ENCODE results near the gene C1QL1.

Gene C1QL1

DNA sequence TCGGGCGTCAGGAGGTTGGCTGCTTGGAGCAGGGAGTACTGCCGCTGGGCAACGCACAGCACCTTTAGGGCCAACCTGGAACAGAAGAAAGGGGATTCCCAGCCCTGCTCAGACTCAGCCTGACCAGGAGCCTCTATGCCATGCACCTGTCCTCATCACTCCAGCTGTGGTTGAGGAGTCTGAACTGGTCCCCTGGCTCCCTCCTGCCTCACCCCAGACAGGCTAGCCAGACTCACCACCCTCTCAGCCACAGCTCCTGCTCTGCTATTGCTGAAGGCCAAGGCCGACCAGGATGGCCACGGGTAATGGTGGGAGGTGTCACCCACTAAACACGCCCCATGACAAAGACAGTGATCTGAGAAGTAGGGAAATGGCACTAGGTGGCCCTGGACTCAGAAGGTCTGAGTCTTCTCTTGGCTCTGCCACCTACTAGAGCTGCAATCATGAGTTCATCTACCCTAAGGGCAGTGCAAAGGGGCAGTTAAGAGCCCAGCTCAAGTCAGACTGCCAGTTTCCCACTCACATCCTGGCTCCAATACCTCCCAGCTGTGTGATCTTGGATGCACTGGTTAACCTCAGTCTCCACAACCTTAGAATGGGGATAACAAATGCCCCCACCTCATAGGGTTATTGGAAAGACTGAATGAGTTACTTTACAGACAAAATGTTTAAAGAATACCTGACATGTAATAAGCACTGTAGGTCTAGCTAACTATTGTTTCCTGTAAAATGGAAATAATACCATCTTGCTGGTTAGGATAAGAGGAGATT, 39.0 kb downstream of the C1QL1 start:
- peak; percentile 58 for DNase-seq (ENCODE audit: low spot score)

DNA sequence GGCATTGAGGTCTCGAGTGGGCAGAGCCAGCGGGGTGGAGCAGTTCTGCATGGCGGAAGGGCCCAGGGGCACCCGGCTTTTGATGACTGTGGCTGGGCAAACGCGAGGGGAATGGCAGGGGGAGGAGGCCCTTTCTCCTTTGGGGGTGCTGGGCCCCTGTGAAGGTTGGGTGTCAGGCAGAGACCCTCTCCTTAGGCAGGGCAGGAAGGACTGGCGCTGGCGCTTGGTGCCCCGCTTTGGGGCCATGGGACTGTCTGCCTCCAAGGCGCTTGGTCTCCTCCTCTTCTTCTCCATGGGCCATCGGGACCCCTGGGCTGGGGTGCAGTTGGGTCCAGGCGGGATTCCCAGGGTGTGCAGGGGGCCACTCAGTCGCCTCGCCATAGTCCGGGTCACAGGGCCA, 40.0 kb downstream of the C1QL1 start:
- DNase-seq (ENCODE audit: low spot score): peak; percentile 57

DNA sequence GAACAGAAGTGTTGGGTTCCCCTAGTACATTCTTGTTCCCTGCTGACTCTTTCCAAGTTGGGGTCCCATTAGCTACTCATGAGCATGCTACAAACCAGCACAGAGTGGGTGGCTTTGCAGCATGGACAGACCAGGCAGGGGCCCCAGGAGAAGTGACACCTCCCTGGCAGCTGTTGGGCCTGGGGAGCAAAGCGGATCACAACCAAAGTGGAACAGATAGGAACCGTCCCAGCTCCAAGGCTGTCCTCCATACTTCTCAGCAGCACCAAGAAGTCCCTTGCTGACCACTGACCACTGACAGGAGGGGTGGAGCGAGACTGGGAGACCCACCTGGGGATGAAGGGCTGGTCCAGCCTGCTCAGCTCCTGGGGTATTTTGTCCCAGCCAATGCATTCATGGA, 40.4 kb downstream of the C1QL1 start:
- peak; percentile 37 for DNase-seq (ENCODE audit: low spot score)

DNA sequence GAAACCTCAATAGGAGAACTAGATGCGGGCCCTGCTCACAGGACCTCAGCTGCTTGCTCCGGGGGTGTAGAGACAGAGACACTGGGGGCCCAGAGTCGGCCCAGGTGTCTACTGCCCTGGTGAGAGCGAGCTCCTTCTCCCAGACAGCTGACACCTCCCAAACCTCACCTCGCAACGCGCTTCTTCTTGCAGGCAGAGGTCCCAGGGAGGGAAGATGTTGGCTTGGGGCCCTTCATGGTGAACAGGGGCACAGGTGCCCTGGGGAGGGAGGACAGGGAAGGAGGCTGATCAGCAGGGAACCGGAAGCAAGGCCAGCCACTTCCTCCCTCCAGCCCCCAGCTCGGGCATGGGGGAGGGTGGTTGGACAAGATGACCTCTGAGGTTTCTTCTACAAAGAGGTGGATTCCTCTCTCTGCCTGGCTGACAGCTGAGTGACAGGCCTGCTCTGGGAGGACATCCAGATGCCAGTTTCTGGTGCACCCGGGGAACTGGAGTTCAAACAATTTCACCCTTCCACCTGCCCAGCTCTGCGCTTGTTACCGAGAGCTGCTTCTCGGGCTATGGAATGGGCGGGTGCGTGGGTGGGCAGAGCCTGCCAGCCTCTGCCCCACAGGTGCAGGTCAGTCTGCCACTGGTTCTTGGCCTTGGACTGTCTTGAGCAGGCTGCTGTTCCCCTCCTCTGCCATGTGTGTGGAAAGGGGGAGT, 41.1 kb downstream of the C1QL1 start:
- DNase-seq (ENCODE audit: low spot score): peak; percentile 55

DNA sequence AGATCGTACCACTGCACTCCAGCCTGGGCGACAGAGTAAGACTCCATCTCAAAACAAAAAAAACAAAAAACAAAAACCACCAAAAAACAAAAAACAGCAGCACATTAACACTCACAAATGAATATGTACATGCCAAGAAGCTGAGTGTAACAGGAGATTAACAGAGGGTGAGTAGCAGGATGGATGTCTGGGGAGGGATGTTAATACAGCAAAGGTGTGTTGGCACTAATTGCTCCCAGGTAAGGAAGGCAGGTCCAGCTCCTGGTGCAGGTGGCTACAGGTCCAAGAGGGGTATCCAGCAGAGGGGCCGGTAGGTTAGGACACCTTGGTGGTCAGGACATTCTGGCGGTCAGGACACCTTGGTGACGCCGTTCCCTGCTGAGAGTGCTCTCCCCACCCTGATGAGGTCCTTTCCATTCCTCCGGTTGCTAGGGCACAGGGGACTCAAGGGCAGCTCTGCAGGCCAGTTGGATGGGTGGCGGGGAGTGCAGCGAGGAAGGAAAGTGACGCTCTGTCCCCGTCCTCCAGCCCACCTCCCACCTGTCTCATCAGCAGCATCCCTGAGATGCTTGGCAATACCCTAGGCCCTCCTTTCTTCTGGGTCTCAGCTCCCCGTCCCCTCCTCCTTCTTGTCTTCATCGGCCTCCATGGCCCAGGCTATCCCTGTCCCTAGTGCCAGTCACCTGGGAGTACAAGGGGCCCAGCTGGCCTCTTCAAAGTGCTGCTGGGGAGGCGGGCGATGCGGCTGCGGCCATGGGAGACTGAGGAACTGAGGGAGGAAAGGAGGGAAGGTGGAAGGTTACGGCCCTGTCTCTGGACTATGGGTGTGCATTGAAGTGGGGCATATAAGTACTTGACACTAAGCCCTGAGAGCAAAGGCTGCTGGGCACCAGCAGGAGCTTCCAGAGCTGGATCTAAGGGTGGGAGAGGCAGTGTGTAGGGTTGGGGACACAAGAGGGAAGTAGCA, 42.1 kb downstream of the C1QL1 start:
- peak; percentile 33 for DNase-seq (ENCODE audit: low spot score)

GRCh38 chr17:44924107-44924544, 44.0 kb downstream of the C1QL1 start:
- no peak for DNase-seq (ENCODE audit: low spot score)

DNA sequence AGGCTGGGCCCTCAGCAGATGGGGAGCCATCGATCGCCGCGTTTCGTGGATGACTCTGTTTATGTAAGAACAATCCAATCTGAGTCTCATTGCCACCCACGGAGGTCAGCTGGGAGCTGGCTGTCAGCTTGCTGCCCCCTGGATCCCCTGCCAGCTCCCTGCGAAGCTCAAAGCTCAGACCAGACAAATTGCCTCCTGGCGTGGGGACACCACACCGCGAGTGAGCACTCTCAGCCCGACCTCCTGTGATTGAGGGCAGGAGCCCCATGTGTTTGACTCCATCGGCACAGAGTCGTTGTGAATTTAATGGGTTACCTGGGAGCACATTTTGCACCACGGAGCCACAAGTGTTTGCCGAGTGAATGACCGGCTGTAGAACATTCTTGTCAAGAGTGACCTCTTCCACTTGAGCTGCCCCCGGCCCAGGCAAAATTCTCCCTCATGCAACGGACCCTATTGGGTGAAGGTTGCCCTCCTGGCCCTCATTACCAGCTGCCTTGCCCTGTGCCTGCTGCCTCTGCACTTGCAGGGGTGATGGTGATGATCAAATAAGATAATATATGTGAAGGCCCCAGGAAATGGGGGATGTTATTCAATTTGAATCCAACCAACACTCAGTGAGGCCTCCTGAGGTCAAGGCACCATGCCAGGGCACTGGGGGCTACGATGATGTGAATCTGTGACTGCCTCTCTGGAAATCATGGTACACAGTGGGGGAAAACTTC, 45.2 kb downstream of the C1QL1 start:
- no peak for DNase-seq (ENCODE audit: low spot score)

DNA sequence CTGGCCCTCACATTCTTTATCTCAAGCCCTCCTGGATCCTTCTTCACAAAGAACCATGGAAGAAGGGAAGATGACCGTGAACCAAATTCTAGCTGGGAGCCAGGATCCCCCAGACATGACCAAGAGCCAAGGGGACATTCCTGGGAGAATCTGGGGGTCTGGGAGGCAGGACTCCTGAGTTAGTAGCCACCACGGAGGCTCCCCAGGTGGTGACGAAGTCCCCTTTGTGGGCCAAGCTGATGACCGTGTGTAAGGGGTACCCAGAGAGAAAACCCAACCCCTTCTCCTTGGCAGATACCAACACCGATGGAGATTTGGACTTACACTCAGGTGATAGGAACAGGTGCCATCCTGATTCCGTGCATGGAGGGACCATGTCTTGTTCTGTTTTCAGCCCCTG, 46.0 kb downstream of the C1QL1 start:
- DNase-seq (ENCODE audit: low spot score): no peak

GRCh38 chr17:44921122-44921882, 46.8 kb downstream of the C1QL1 start:
- DNase-seq (ENCODE audit: low spot score): no peak

DNA sequence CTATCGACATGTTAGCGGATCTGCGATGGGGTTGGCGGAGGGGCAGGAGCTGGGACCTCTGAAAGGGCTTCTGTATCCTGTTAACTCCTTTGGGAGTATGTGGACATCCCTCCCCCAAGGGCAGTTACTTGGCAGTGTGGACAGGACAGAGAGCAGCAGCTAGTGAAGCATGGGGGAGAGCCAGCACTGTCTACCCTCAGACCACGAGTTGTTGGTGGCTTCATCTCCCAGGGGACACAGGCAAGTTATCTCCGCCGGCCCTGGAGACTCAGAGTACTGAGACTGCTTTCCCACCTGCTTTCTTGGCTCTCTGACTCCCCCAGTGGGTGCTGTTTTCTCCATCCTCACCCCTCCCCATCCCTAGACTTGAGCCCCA, 47.5 kb downstream of the C1QL1 start:
- no peak for DNase-seq (ENCODE audit: low spot score)

DNA sequence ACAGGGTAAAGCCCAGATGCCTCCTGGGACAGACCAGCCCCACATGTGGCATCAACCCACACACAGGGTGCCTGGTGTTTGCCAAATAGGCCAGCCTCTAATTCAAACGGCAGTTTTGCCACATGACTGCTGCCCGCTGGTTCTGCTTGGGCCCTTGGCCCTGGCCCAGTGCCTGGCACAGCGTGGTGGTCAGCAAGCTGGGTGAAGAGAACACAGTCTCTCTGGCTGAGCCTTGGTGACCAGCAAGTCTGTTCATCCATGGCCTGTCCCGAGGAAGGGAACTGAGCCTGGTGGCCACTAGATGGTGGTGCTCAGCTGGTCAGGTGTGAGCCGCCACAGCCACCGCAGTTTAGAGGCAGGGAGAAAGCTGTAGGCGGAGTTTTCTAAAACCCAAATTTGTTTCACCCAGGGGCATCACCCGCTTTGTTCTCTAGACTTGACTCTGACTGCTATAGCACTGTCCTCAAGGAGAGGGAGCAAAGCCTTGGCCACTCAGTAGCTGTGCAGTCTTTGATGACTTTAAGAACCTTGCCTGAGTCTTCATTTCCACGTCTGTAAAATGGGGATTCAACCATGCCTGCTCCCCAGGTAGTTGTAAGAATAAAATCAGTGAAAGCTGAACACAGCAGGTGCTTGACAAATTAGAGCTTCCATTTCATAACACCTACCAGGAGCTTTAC, 48.1 kb downstream of the C1QL1 start:
- DNase-seq (ENCODE audit: low spot score): no peak

DNA sequence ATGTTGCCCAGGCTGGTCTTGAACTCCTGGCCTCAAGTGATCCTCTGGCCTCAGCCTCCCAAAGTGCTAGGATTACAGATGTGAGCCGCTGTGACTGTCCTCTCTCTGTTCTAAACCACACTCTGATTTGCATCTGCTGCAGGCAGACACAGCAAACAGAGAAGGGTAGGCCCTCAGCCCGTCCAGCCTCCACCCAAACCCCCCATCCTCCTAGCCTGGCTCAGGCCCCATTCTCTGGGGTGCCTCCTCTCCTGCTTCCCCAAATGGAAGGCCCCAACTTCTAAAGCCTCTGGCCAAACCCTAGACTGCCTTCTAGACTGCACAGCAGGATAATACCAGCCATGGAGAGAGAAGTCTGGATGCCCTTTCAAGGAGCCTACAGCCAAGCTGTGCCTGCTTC, 48.7 kb downstream of the C1QL1 start:
- DNase-seq (ENCODE audit: low spot score): no peak

- DNase-seq (ENCODE audit: low spot score): no peak
Observed at GRCh38 chr17:44918006-44918405, 50.1 kb downstream of the C1QL1 start.

- no peak for DNase-seq (ENCODE audit: low spot score)
Observed at GRCh38 chr17:44917456-44917855, 50.6 kb downstream of the C1QL1 start.

DNA sequence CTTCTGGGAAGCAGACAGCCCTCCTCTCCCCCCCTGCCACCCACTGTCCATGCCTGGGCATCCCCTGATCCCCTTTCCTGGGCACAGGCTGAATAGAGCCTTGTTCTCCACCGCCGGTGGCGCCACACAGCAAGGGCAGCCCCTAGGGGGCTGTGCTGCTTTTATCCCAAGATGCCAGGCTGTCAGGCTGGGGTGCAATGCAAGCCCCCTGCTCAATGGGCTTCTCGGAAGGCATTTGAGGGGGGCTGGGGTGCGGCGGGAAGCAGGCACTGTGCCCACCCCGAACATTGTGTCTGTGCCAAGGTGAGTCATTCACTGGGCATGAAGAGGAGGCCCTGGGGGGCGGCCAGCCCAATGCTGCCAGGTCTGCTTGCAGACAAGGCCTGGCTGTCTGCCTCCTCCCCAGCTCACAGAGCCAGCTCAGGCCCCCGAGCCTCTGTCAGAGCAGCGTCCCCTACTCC, 51.3 kb downstream of the C1QL1 start:
- no peak for DNase-seq (ENCODE audit: low spot score)

GRCh38 chr17:44915862-44916780, 52.0 kb downstream of the C1QL1 start:
- no peak for DNase-seq (ENCODE audit: low spot score)

- no peak for DNase-seq (ENCODE audit: low spot score)
Observed at GRCh38 chr17:44915321-44915726, 52.8 kb downstream of the C1QL1 start, which contains the start of gene GFAP. Gene GFAP (minus strand): TSS chr17:44915500. CDS start chr17:44915486, 14 bp downstream.

- DNase-seq (ENCODE audit: low spot score): no peak
Observed at GRCh38 chr17:44914698-44915271, 53.3 kb downstream of the C1QL1 start.

GRCh38 chr17:44914148-44914547, 54.0 kb downstream of the C1QL1 start:
- no peak for DNase-seq (ENCODE audit: low spot score)
